NCI-H2227 (cell line): Measurements from ENCODE around the gene NT5C3A.
A peak's percentile ranks its signal among the peaks of the same experiment; 100 is the strongest.

Experiments used
- DNase-seq: peaks from one replicate; lab custom pipeline; 2025; ENCODE audit not compliant: unreplicated experiment; lab: John Stamatoyannopoulos, UW

The NT5C3A gene

DNA sequence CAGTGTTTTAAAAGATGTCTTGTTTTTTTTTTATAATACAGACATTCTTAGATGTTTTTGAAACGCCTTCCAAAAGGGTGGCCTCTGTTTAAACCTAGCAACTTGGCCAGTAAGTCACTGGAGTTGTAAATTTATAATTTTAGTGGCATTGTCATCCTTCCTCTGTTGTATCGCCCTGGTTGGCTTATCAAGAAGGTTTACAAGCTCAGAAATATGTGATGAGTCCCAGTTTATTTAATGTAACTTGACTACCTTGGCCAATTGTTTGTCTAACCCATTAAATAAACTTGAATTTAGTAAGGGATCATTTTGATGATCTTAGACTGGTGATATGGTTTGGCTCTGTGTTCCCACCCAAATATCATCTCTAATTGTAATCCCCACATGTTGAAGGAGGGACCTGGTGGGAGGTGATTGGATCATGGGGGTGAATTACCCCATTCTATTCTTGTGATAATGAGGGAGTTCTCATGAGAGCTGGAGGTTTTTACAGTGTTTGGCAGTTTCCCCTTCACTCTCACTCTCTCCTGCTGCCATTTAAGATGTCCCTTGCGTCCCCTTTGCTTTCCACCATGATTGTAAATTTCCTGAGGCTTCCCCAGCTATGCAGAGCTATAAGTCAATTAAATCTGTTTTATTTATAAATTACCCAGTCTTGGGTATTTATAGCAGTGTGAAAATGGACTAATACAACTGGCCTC is 13.4 kb upstream of the NT5C3A start:
- DNase-seq = no peak

DNA sequence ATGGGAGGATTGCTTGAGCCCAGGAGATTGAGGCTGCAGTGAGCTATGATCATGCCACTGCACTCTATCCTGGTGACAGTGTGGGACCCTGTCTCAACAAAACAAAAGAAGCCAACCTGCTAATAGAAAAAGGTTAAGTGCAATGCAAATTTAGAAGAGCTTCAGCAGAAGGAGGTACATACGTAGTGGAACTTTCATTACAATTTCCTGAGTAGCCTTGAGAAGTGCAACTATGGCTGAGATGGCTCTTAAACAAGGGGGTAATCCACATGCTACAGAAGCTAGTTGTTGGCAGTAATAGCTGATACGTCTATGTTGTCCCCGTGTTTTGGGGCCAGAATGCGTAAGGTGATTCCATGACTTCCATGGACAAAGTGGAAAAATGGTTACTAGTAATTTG is 10.7 kb upstream of the NT5C3A start:
- no peak for DNase-seq

DNA sequence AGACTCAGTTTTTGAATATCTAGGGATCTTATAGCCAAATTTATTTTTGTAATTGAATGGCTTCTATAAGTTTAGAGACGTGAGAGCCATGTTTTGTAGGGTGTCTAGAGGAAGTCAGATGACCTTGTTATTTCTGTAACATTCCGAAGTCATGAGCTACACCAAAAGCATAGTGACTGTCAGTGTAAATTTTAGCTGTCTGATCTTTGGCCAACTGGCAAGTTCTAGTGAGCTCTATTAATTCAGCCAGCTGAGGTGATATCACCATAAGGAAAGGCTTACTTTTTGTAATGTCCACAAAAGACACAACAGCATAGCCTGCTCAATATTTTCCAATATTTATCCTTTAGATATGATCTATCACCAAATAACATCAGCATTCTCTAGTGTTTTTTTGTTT is 9.9 kb upstream of the NT5C3A start:
- DNase-seq = no peak

DNA sequence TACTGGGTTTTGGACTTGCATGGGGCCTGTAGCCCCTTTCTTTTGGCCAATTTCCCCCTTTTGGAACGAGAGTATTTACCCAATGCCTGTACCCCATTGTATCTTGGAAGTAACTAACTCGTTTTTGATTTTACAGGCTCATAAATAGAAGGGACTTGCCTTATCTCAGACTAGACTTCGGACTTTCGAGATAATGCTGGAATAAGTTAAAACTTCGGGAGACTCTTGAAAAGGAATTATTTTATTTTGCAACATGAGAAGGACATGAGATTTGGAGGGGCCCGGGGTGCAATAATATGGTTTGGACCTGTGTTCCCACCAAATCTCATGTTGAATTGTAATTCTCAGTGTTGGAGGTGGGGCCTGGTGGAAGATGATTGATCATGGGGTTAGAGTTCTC is 8.3 kb upstream of the NT5C3A start:
- DNase-seq = no peak

GRCh38 chr7:33070277-33070676 is 7.7 kb upstream of the NT5C3A start:
- DNase-seq = no peak

DNA sequence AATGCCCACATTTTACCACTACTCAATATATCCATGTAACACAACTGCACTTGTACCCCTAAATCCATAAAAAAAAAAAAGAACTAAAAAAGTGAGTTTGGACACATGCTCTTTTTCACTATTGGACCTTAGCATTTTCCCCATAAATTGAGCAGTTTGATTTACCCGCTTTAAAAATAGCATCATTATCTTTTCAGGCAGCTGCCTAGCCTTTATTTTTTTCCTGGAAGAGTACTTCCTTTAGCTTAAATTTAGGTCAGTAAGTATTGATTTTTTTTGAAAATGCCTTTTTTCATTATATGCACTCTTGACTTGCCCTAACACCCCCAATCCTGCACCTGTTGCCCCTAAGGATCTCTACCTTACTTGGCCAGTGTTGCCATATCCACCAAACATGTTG is 5.3 kb upstream of the NT5C3A start:
- DNase-seq = no peak

DNA sequence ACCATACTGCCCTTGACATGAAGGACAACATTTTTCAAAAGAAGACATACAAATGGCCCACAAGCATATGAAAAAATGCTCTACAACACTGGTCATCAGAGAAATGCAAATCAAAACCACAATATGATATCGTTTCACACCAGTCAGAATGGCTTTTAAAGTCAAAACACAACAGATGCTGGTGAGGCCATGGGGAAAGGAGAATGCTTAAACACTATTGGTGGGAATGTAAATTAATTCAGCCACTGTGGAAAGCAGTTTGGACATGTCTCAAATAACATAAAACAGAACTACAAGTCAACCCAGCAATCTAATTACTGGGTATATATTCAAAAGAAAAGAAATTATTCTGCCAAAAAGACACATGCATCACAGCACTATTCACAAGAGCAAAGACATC is 4.2 kb upstream of the NT5C3A start:
- no peak for DNase-seq

- no peak for DNase-seq
Measured at GRCh38 chr7:33065981-33066380, 3.4 kb upstream of the NT5C3A start.

DNA sequence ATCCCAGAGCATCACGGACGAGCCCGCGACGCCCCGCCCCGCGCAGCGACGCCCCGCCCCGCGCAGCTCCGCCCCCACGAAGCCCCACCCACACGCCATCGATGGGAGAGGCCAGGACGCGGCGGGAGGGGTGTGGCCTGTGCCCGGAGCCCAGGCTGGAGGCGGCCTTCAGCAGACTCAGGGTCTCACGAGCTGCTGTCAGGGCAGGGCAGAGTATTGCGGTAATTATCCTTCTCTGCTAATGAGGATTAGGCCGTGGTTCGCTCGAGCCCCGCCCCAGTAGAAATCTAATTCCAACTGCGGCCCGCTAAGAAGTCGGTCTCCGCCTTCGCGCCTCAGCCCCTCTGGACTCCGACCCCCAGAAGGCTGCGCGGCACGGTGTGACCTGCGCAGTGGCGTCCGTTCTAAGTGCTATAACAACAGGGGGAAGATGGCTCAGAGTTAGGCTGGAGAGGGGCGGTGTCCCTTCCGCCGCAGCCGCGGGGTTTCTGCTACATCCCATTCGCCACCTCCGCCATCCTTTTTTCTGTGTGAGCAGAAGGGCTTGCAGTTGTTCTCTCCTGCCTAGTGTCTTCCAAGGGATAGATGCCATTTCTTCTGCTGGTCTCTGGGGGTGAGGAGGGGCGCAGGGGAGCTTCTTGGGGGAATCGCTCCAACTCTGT is 337 bp upstream of the NT5C3A start:
- DNase-seq = peak; percentile 94

DNA sequence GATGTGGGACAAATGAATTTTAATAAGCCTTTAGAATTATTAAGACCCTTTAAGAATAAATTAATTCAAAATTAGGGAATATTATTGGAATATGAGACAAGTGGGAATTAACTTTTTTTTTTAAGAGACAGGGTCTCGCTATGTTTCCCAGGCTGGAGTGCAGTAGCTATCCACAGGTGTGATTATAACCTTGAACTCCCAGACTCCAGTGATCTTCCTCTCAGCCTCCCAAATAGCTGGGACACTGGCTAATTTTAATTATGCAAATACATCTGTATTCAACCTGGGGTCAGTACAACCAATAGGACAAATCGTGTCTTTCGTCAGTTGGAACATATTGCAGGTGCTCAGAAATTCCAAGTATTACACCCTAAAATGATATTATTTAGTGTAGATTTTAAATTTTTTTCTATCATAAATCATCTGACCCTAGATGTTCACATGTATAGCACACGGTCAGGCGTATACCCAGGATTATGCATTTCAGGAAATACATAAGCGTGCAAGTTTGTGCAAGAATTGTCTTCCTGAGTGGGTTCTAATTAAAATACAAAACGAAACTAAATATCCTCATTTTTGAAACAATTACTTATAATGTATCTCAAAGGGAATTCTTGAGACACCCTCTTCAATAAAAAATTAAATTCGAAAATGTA is 1.2 kb downstream of the NT5C3A start:
- no peak for DNase-seq

GRCh38 chr7:33059635-33060034 is 2.9 kb downstream of the NT5C3A start:
- no peak for DNase-seq

DNA sequence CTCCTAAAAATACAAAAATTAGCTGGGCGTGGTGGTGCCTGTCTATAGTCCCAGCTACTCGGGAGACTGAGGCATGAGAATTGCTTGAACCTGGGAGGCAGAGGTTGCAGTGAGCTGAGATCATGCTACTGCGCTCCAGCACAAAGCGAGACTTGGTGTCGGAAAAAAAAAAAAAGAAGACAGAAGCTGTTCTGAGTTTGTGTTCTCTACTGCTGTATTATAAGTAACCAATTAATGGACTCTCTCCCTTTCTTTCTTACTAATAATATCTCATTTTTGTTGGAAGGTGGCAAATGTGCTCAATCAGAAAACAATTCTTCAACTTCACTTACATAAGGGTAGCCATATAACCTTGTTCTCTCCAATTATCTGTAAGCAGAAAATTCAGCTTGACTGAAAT is 7.4 kb downstream of the NT5C3A start:
- no peak for DNase-seq

- DNase-seq = no peak
Measured at GRCh38 chr7:33054261-33054964, 8.2 kb downstream of the NT5C3A start.

GRCh38 chr7:33053721-33054120 is 8.9 kb downstream of the NT5C3A start:
- DNase-seq = no peak

- peak; percentile 45 for DNase-seq
Measured at GRCh38 chr7:33050535-33051318, 11.8 kb downstream of the NT5C3A start.

GRCh38 chr7:33048704-33049103 is 13.9 kb downstream of the NT5C3A start:
- DNase-seq = no peak

GRCh38 chr7:33048257-33048656 is 14.3 kb downstream of the NT5C3A start:
- no peak for DNase-seq

DNA sequence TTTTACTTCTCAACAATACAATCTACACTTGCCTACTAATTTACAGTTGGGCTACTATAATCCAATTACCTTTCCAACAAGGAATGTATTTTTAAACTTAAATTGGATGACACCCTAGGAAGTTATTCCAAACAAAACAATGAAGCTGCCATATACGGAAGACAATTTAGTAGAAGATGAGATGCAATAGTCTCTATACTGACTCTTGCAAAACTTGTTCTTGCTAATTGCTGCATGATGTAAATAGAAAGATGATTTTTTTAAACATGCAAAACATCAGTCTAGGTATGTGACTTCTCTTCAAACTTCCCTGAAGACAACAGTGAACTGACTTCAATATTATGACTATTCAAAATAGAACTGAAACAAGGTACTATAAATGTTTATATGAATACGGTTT is 17.6 kb downstream of the NT5C3A start:
- no peak for DNase-seq

DNA sequence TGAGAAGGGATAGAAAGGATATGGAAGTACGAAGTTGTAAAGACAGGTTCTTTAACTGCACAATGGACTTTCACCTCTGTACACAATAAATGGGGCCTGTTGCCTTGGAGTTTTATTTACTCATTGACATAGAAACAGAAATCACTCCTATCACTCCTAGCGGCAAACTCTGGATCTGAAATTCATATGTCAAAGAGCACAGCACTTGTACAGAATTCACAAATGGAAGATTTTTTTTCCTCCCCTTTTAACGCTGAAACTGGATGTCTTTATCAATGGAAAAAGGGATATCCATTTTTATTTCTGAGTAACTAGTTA is 18.2 kb downstream of the NT5C3A start:
- peak; percentile 30 for DNase-seq

GRCh38 chr7:33043501-33044400 is 18.8 kb downstream of the NT5C3A start:
- DNase-seq = no peak
